HG03025 (cell line): ENCODE data around the gene NECAB3.

ENCODE experiments used
- ATAC-seq: cut with Tn5 transposase; IDR thresholded peaks from one replicate; pipeline ENCODE4 v1.9.1; 2021; ENCODE audit warnings: mild to moderate bottlenecking, moderate library complexity; ENCODE audit not compliant: unreplicated experiment, low FRiP score

The NECAB3 gene

GRCh38 chr20:33679758-33680485 is 5.7 kb upstream of the NECAB3 start:
- ATAC-seq, result no peak

GRCh38 chr20:33677991-33678702 is 3.9 kb upstream of the NECAB3 start:
- no peak for ATAC-seq

DNA sequence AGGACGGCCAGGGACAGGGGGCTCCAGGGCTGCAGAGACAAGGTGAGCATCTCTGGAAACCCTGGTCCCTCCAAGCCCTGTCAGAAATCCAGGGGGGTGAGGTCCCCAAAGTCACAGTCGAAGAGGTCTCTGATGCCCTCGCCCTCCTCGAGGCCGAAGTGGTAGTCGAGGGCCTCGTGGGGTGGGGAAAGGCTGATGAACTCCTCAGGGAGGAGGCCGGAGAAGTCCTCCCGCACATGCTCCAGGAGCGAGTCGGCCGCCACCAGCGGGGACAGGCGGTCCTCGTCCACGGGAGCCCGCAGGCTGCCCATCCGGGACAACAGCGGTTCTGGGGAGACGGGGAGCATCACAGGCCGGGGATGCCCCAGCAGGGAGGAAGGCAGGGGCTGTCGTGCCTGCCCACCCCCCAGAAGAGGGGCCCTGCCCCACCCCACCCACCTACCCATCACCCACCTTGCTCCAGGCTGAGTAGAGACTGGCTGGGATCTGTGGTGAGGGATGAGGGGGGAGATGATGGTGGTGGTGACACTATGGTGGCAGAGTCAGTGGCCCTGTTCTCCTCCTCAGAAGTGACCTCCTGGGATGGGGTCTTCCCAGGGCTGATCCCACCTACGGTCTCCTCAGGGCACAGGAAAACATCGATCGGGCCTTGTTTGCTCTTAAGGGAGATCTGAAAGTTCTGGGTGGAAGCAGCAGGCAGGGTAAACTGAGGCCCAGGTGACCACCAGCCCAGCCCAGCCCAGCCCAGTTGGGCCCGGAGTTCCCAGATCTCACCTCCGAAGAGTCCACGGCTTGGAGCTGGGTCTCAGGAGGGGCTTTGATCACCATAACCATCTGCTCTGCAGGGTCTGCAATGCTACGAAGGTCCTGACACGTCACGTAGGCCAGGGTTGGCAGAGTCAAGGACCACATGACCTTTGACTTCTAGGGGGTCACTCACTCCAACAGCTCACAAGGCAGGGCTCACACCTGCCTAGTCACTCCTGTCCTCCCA is 2.7 kb upstream of the NECAB3 start:
- no peak for ATAC-seq

GRCh38 chr20:33676121-33676520 is 1.9 kb upstream of the NECAB3 start:
- no peak for ATAC-seq

GRCh38 chr20:33675136-33675959 is 1.1 kb upstream of the NECAB3 start:
- ATAC-seq, result no peak

DNA sequence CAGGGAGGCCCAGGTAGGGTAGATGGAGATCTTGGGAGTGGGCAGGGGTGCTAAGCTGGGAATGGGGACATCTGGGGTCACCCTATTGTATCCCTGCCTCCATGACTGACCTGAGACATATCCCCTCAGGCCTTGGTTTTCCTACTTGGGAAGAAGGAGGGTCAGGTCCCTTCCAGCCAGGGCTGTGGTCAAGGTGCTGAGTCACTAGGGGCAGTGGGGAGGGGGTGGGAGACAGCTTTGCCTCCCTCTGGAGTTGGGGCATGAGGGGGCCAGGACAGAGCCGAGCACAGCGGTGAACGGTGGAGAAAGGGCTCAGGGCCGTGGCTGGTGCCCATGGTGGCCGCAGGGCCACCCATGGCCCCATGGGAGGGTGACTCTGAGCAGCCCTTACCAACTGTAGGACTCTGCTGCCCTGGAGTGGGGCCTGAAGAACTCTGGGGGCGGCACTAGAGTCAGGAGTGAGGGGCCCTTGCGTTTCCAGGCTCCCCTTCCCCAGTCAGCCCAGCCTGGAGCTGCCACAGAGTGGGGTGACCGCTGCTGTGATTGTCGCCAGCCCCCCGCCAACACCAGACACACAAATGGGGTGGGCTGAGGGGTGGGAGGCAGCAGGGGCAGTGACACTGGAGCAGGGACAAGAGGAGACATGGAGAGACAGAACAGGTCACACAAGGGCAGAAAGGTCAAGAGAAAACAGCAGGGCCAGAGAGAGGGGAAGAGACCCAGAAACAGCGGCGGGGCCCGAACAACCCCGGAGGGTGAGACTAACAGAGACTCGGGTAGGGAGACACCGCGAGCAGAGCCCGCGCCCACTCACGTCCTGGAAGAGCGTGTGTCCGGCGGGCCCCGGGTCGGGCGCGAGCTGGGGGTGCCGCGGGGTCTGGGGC is 576 bp downstream of the NECAB3 start:
- peak; percentile 23 for ATAC-seq

DNA sequence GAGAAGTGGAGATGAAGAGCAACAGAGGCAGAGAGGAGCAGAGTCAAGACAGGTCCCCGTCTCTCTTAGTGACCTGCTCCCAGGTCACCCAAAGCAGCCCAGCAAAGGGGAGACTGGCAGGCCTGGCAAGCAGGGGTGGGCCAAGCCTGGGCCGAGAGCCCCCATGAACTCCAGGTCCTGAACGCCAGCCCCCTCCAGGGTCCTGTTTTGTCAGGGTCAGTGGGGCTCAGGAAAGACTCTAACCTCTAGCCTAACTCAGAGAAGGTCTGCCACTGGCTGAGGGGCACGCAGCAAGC is 1.2 kb downstream of the NECAB3 start:
- ATAC-seq, result no peak

DNA sequence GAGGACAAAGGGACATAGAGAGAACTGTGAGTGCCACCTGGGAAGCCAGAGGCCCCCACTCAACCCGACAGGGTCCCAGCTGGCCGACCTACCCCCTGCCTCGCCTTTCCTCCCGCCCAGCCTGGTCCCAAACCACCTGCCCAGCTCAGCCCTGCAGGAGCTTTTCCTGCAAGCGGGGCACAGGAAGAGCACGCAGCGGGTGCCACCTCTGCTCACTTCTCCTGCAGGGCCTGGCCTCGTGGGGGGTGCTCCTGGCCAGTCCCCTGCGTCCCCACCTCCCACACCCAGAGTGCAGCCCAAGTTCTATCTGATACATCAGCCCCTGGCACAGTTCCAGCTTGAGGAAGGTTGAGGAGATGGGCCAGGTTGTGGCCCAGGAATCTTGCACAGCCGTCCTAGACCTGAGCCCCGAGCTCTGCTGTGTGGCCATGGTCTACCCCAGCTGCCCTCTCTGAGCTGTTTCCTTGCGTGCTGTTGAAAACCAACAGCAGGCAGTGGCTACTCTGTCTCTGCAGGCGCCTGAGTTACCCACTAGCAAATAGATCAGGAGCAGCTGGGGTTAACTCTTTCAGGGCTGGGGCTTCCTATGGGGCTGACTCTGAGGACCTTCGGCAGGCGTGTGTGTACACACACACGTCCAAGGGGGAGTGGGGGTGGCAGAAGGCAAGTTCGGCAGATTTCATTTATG is 1.7 kb downstream of the NECAB3 start:
- ATAC-seq, result no peak

GRCh38 chr20:33671573-33672288 is 2.5 kb downstream of the NECAB3 start:
- ATAC-seq, result no peak

DNA sequence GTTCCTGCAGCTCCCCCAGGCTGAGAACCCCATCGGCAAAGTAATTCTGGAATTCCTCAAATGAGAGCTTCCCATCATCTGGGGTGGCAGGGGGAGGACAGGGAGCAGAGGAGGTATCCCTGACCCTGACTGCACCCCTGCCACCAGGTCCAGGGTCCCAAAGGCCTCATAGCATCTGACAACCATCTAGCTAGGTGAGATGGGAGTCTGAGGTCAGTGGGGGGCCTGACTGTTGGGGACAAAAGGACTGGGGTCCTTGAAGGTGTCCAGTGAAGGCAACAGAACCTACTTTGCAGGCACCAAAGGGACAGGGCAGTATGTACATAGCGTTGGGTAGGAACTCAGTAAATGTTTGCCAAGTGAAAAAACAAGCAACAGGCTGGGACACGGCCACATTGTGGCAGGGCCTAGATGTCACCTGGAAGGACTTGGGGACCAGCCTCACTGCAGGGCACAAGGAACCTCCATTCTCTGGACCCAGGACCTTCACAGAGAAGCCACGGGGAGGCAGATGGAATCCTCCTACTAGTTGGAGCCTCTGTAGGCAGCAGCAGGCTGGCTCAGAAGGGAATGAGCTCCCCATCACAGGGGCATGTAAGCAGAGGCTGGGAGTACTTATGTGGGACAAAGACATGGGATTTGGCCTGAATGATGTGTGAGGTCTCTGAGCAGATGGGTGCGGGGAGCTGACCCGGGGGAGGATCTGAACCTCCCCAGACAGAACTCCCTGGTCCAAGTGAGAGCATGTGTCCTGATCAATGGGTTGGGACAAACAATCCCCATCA is 3.3 kb downstream of the NECAB3 start:
- no peak for ATAC-seq

DNA sequence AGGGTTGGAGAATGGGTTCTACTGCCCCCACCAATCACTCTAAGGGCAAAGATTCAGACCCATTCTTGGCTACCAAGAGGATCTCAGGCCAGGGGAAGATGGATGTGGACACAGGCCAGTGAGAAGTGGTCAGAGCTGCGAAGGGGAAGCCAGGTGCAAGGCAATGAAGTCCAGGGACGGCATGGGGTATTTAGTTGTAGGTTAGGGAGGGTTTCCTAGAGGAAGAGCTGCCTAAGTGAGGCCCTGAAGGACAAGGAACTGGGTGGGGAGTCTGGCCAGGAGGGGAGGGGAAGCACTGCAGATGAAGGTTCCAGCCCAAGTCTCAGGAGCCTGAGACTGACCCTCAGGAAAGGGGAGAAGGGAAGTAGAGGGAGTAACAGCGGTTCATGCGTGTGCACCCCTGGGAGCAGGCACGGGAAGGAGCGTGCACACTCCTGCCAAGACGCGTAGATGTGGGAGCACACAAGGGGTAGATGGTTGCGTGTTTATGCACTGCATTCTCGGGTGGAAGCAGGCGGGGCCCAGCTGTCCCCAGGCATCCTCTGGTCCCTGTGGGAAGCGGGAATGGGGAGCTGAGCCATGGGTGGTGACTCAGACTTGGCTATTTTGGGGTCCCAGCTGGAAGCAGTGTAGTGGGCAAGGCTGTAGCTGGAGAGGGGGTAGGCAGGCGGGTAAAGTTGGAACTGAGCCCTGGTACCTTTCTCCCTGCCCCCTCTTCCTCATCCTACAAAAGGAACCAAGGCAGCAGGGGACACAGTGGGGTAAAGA is 4.2 kb downstream of the NECAB3 start:
- no peak for ATAC-seq

DNA sequence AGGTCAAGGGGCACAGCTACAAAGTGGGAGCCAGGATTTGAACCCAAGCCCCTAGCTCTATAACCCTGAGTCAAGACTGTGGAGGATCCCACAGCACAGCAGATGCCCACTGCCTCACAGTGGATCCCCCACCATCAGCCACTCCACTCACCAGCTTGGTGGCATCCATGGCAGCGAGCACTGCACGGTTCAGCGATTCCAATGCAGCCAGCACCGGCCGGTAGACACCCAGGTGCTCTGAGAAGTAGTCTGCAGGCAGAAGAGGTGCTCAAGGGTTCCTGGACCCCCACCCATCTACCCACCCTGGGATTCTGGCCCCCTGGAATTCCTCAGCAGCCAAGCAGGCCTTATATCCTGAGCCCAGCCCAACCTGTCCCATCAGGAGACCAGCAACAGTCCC is 5.0 kb downstream of the NECAB3 start:
- no peak for ATAC-seq

GRCh38 chr20:33668466-33669155 is 5.6 kb downstream of the NECAB3 start:
- no peak for ATAC-seq

DNA sequence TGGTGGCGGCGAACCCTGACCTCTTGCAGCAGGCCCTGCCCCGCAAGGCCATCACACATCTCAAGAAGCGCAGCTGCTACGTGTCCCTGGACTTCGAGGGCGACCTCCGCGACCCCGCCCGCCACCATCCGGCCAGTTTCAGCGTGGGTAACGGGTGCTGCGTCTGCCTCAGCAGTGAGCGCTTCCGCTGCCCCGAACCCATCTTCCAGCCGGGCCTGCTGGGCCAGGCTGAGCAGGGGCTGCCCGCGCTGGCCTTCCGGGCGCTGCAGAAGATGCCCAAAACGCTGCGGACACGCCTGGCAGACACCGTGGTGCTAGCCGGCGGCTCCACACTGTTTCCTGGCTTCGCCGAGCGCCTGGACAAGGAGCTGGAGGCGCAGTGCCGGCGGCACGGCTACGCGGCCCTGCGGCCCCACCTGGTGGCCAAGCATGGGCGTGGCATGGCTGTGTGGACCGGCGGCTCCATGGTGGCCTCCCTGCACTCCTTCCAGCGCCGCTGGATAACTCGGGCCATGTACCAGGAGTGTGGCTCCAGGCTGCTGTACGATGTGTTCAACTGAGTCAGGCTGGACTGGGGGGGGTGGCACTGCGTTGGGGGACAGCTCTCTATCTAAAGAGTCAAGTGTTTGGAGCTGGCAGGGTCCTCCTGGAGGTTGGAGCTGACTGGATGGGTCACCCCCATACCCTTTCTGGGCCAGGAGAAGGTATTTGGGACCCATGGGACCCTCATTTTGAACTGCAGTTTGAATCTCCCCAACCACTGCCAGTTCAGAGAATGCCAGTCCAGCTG is 6.4 kb downstream of the NECAB3 start:
- ATAC-seq, result peak; percentile 27

DNA sequence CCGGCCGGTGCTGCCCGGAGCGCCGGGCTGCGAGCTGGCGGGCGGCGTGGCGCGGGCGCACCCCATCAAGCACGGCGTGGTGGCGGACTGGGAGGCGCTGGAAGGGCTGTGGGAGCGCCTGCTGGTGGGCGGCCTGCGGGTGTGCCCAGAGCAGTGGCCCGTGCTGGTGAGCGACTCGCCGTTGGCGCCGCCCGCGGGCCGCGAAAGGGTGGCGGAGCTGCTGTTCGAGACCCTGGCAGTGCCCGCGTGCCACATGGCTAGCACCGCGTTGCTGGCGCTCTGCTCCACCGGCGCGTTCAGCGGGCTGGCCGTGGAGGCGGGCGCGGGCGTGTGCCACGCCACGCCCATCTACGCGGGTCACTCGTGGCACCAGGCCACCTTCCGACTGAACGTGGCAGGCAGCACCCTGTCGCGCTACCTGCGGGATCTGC is 7.0 kb downstream of the NECAB3 start:
- peak; percentile 15 for ATAC-seq
